ENCODE data around the gene VPS26B.

Gene VPS26B

GRCh38 chr11:134291196-134291595 is 66.7 kb downstream of the VPS26B start:
- no peak for TF ChIP-seq TAF1 (IDR thresholded peaks at IDR 0.05; ENCODE audit: low read depth)
- no peak for TF ChIP-seq CREB1 (IDR thresholded peaks at IDR 0.05; ENCODE audit: low read depth)
- no peak for TF ChIP-seq CEBPB (IDR thresholded peaks at IDR 0.05)
- TF ChIP-seq, protein P1, sequence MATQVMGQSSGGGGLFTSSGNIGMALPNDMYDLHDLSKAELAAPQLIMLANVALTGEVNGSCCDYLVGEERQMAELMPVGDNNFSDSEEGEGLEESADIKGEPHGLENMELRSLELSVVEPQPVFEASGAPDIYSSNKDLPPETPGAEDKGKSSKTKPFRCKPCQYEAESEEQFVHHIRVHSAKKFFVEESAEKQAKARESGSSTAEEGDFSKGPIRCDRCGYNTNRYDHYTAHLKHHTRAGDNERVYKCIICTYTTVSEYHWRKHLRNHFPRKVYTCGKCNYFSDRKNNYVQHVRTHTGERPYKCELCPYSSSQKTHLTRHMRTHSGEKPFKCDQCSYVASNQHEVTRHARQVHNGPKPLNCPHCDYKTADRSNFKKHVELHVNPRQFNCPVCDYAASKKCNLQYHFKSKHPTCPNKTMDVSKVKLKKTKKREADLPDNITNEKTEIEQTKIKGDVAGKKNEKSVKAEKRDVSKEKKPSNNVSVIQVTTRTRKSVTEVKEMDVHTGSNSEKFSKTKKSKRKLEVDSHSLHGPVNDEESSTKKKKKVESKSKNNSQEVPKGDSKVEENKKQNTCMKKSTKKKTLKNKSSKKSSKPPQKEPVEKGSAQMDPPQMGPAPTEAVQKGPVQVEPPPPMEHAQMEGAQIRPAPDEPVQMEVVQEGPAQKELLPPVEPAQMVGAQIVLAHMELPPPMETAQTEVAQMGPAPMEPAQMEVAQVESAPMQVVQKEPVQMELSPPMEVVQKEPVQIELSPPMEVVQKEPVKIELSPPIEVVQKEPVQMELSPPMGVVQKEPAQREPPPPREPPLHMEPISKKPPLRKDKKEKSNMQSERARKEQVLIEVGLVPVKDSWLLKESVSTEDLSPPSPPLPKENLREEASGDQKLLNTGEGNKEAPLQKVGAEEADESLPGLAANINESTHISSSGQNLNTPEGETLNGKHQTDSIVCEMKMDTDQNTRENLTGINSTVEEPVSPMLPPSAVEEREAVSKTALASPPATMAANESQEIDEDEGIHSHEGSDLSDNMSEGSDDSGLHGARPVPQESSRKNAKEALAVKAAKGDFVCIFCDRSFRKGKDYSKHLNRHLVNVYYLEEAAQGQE (IDR thresholded peaks at IDR 0.05; ENCODE audit: low read depth): no peak
- TF ChIP-seq TCF12 (IDR thresholded peaks at IDR 0.05; ENCODE audit: low read depth): no peak

DNA sequence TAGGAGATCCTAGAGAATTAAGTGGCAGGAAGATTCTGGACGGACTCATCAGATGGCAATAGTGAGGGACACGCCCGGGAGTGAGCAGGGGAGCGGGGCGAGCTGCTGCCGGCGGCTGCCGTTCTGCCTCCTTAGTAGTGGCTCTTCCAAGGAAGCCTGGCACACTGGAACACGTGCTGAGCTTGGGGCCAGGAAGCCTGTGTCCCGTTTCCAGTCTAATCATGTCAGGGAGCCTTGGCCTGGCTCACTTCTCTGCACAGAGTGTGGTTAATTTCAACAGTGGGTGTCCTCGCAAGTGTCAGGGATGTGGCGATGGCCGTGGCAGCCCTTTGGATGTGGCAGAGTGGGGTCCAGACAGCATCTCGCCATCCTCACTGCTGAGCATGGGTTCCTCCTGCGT is 68.2 kb downstream of the VPS26B start:
- TF ChIP-seq CREB1 (IDR thresholded peaks at IDR 0.05; ENCODE audit: low read depth) (no peak), ZBTB7A (IDR thresholded peaks at IDR 0.05; ENCODE audit: low read depth) (no peak)

- TF ChIP-seq TAF1 (IDR thresholded peaks at IDR 0.05; ENCODE audit: low read depth) (no peak), NFIC (IDR thresholded peaks at IDR 0.05) (no peak), ZBTB7A (IDR thresholded peaks at IDR 0.05; ENCODE audit: low read depth) (no peak), FOXM1 (IDR thresholded peaks at IDR 0.05; ENCODE audit: borderline replicate concordance, low read depth) (no peak), EP300 (IDR thresholded peaks at IDR 0.05; ENCODE audit: borderline replicate concordance) (no peak), CREB1 (IDR thresholded peaks at IDR 0.05; ENCODE audit: low read depth) (no peak), RAD21 (IDR thresholded peaks at IDR 0.05; ENCODE audit: low read depth) (no peak), TCF12 (IDR thresholded peaks at IDR 0.05; ENCODE audit: low read depth) (no peak), MAX (IDR thresholded peaks at IDR 0.05) (no peak), TEAD4 (IDR thresholded peaks at IDR 0.05) (no peak), CEBPB (IDR thresholded peaks at IDR 0.05) (no peak), EGR1 (IDR thresholded peaks at IDR 0.05) (no peak), USF1 (IDR thresholded peaks at IDR 0.05) (no peak), YY1 (IDR thresholded peaks at IDR 0.05; ENCODE audit: low read depth) (no peak)
- TF ChIP-seq, protein P1 (IDR thresholded peaks at IDR 0.05; ENCODE audit: low read depth): no peak
Observed at GRCh38 chr11:134293119-134294113, 68.9 kb downstream of the VPS26B start.

GRCh38 chr11:134294664-134295063 is 70.2 kb downstream of the VPS26B start:
- TF ChIP-seq TEAD4 (IDR thresholded peaks at IDR 0.05) (no peak), RAD21 (IDR thresholded peaks at IDR 0.05; ENCODE audit: low read depth) (no peak), YY1 (IDR thresholded peaks at IDR 0.05; ENCODE audit: low read depth) (no peak), CREB1 (IDR thresholded peaks at IDR 0.05; ENCODE audit: low read depth) (no peak), TCF12 (IDR thresholded peaks at IDR 0.05; ENCODE audit: low read depth) (no peak), FOXM1 (IDR thresholded peaks at IDR 0.05; ENCODE audit: borderline replicate concordance, low read depth) (no peak), EGR1 (IDR thresholded peaks at IDR 0.05) (no peak), EP300 (IDR thresholded peaks at IDR 0.05; ENCODE audit: borderline replicate concordance) (no peak), MAX (IDR thresholded peaks at IDR 0.05) (no peak), NFIC (IDR thresholded peaks at IDR 0.05) (no peak)
- TF ChIP-seq, protein P1 (IDR thresholded peaks at IDR 0.05; ENCODE audit: low read depth): no peak

All from Ishikawa (cell line).